HepG2 (cell line): Measurements from ENCODE around the gene KRTAP1-1. TPM values are rescaled to one million over a fixed set of nuclear protein-coding genes. Genes with fewer than 3 reads are reported as not detected.

ENCODE experiments used
- FOXJ3 ChIP-seq: sonication (generic); formaldehyde crosslinking; IDR thresholded peaks from 2 replicates; pipeline ENCODE4 v1.4.0; 2020; ENCODE audit warnings: missing genetic modification reagents, mild to moderate bottlenecking, borderline replicate concordance
- HMG20B ChIP-seq: conservative IDR thresholded peaks from 2 replicates; pipeline ENCODE4 v1.6.1; 2016; ENCODE audit warnings: missing genetic modification reagents, missing compliant biosample characterization
- KDM3A ChIP-seq: IDR thresholded peaks from 2 replicates; pipeline ENCODE4 v1.6.1; 2018; ENCODE audit warnings: low read depth, missing compliant biosample characterization
- KLF15 ChIP-seq: sonication (generic); formaldehyde crosslinking; IDR thresholded peaks from 2 replicates; pipeline ENCODE4 v1.8.1; 2023; ENCODE audit warnings: borderline replicate concordance, mild to moderate bottlenecking, inconsistent platforms, missing genetic modification reagents, mixed read lengths
- KLF9 ChIP-seq: IDR thresholded peaks from 2 replicates; pipeline ENCODE4 v1.6.1; 2016; ENCODE audit warnings: low read depth
- KMT2A ChIP-seq: sonication (generic); formaldehyde crosslinking; IDR thresholded peaks from 2 replicates; pipeline ENCODE4 v1.4.0; 2020; ENCODE audit warnings: missing genetic modification reagents
- MEIS1 ChIP-seq: sonication (generic); formaldehyde crosslinking; IDR thresholded peaks from 2 replicates; pipeline ENCODE4 v1.9.0; 2021; ENCODE audit warnings: mild to moderate bottlenecking, missing genetic modification reagents, moderate library complexity, borderline replicate concordance
- NCOA2 ChIP-seq: sonication (generic); formaldehyde crosslinking; IDR thresholded peaks from 2 replicates; pipeline ENCODE4 v1.8.0; 2022; ENCODE audit warnings: inconsistent platforms
- ONECUT2 ChIP-seq: sonication (generic); formaldehyde crosslinking; IDR thresholded peaks from 2 replicates; pipeline ENCODE4 v1.4.0; 2020; ENCODE audit warnings: missing genetic modification reagents
- SCMH1 ChIP-seq: sonication (generic); formaldehyde crosslinking; IDR thresholded peaks from 2 replicates; pipeline ENCODE4 v1.9.0; 2021; ENCODE audit warnings: missing genetic modification reagents, mild to moderate bottlenecking, borderline replicate concordance
- ZBTB8A ChIP-seq: sonication (generic); formaldehyde crosslinking; IDR thresholded peaks from 2 replicates; pipeline ENCODE4 v1.4.0; 2020; ENCODE audit warnings: mild to moderate bottlenecking, low read depth, missing genetic modification reagents, borderline replicate concordance
- ZC3H4 ChIP-seq: sonication (generic); formaldehyde crosslinking; IDR thresholded peaks from 2 replicates; pipeline ENCODE4 v1.4.0; 2020; ENCODE audit warnings: missing genetic modification reagents, borderline replicate concordance
- ZNF180 ChIP-seq: sonication (generic); formaldehyde crosslinking; IDR thresholded peaks from 2 replicates; pipeline ENCODE4 v1.4.0; 2020; ENCODE audit warnings: low read depth, missing genetic modification reagents, borderline replicate concordance
- ZNF367 ChIP-seq: sonication (generic); formaldehyde crosslinking; IDR thresholded peaks from 2 replicates; pipeline ENCODE4 v1.4.0; 2020; ENCODE audit warnings: missing genetic modification reagents, borderline replicate concordance
- ZNF460 ChIP-seq: sonication (generic); formaldehyde crosslinking; IDR thresholded peaks from 2 replicates; pipeline ENCODE4 v1.5.1; 2020; ENCODE audit warnings: missing genetic modification reagents, mild to moderate bottlenecking, borderline replicate concordance
- ZNF75D ChIP-seq: sonication (generic); formaldehyde crosslinking; IDR thresholded peaks from 2 replicates; pipeline ENCODE4 v1.8.1; 2023; ENCODE audit warnings: missing genetic modification reagents, mild to moderate bottlenecking, borderline replicate concordance
- ZSCAN20 ChIP-seq: sonication (generic); formaldehyde crosslinking; IDR thresholded peaks from 2 replicates; pipeline ENCODE4 v1.4.0; 2020; ENCODE audit warnings: missing genetic modification reagents, mild to moderate bottlenecking, borderline replicate concordance
- polyA plus RNA-seq, 8 experiments: library from polyadenylated mRNA; depleted of rRNA in 3 of 8; stranded (reverse) in 7 of 8; unstranded in 1 of 8; fragments of >200 nt; fragmentation: Illumina TruSeq in 4 of 8; extraction: Trizol in 4 of 8; gene quantifications; 2 replicates each; pipeline versions ENCODE4 v1.2.1 to v1.2.3, GENCODE V29; 2011 to 2016; ENCODE audit warnings: low read depth in 4 of 8, missing spikeins in 1 of 8, mixed read lengths in 1 of 8; ENCODE audit not compliant: insufficient read depth in 1 of 8
- total RNA-seq, 5 experiments: library from RNA; depleted of rRNA; stranded (reverse); fragments of >200 nt; fragmentation: Illumina TruSeq; extraction: Trizol; gene quantifications; 2 replicates each; pipeline ENCODE4 v1.2.3, GENCODE V29; 2016; ENCODE audit warnings: low read depth in 1 of 5
- TF ChIP-seq, protein P1 (sequence below): sonication (generic); formaldehyde crosslinking; conservative IDR thresholded peaks from 2 replicates; pipeline ENCODE4 v1.5.0; 2020; ENCODE audit warnings: missing genetic modification reagents
- TF ChIP-seq, protein P2 (sequence below): sonication (generic); formaldehyde crosslinking; IDR thresholded peaks from 2 replicates; pipeline ENCODE4 v1.8.0; 2022; ENCODE audit warnings: missing genetic modification reagents, mild to moderate bottlenecking, inconsistent platforms, borderline replicate concordance
- TF ChIP-seq, protein P3 (sequence below): sonication (generic); formaldehyde crosslinking; IDR thresholded peaks from 2 replicates; pipeline ENCODE4 v1.8.0; 2022; ENCODE audit warnings: mild to moderate bottlenecking, missing genetic modification reagents, moderate library complexity
- TF ChIP-seq, protein P4 (sequence below): sonication (generic); formaldehyde crosslinking; IDR thresholded peaks from 2 replicates; pipeline ENCODE4 v1.4.0; 2020; ENCODE audit warnings: mild to moderate bottlenecking, missing genetic modification reagents
- TF ChIP-seq, protein P5 (sequence below): IDR thresholded peaks from 2 replicates; pipeline ENCODE4 v1.6.1; 2018; ENCODE audit warnings: missing genetic modification reagents, mild to moderate bottlenecking, missing compliant biosample characterization
- TF ChIP-seq, protein P6 (sequence below): sonication (generic); formaldehyde crosslinking; IDR thresholded peaks from 2 replicates; pipeline ENCODE4 v1.9.0; 2022; ENCODE audit warnings: low read depth, missing genetic modification reagents

The KRTAP1-1 gene
- total and polyA plus RNA-seq, 2 of the 13 experiments (the other 11 are each of a cell fraction or from before 2014, with no cell fraction given) = not detected

GRCh38 chr17:41009301-41009760 is 31.9 kb downstream of the KRTAP1-1 start (continued):
- TF ChIP-seq, protein P1, sequence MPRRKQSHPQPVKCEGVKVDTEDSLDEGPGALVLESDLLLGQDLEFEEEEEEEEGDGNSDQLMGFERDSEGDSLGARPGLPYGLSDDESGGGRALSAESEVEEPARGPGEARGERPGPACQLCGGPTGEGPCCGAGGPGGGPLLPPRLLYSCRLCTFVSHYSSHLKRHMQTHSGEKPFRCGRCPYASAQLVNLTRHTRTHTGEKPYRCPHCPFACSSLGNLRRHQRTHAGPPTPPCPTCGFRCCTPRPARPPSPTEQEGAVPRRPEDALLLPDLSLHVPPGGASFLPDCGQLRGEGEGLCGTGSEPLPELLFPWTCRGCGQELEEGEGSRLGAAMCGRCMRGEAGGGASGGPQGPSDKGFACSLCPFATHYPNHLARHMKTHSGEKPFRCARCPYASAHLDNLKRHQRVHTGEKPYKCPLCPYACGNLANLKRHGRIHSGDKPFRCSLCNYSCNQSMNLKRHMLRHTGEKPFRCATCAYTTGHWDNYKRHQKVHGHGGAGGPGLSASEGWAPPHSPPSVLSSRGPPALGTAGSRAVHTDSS (CRISPR knock-in tag) = no peak
- TF ChIP-seq SCMH1 (CRISPR knock-in tag) = no peak
- TF ChIP-seq ZC3H4 (CRISPR knock-in tag) = no peak
- no peak for TF ChIP-seq ZNF75D
- TF ChIP-seq KMT2A = no peak
- TF ChIP-seq, protein P2, sequence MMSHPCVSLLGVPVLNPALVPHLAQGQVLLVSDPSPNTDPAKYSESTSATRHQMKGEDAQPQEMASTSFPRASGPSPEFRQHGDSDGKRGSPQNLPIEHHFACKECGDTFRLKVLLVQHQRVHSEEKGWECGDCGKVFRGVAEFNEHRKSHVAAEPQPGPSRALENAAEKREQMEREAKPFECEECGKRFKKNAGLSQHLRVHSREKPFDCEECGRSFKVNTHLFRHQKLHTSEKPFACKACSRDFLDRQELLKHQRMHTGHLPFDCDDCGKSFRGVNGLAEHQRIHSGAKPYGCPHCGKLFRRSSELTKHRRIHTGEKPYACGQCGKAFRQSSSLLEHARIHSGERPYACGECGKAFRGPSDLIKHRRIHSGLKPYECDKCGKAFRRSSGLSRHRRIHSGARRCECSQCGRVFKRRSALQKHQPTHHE (CRISPR knock-in tag) = no peak
- TF ChIP-seq HMG20B (CRISPR knock-in tag) = peak; percentile 87
- no peak for TF ChIP-seq ZBTB8A
- TF ChIP-seq, protein P3, sequence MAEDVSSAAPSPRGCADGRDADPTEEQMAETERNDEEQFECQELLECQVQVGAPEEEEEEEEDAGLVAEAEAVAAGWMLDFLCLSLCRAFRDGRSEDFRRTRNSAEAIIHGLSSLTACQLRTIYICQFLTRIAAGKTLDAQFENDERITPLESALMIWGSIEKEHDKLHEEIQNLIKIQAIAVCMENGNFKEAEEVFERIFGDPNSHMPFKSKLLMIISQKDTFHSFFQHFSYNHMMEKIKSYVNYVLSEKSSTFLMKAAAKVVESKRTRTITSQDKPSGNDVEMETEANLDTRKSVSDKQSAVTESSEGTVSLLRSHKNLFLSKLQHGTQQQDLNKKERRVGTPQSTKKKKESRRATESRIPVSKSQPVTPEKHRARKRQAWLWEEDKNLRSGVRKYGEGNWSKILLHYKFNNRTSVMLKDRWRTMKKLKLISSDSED (CRISPR knock-in tag) = no peak
- TF ChIP-seq MEIS1 (CRISPR knock-in tag) = no peak
- TF ChIP-seq, protein P4, sequence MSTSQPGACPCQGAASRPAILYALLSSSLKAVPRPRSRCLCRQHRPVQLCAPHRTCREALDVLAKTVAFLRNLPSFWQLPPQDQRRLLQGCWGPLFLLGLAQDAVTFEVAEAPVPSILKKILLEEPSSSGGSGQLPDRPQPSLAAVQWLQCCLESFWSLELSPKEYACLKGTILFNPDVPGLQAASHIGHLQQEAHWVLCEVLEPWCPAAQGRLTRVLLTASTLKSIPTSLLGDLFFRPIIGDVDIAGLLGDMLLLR (CRISPR knock-in tag) = no peak
- no peak for TF ChIP-seq KLF15 (CRISPR knock-in tag)
- no peak for TF ChIP-seq ZNF180
- TF ChIP-seq ZNF367 (CRISPR knock-in tag) = no peak
- peak; percentile 32; the same call in 1 of the 2 replicates for TF ChIP-seq ONECUT2 (CRISPR knock-in tag)
- no peak for TF ChIP-seq KLF9 (CRISPR knock-in tag)
- TF ChIP-seq, protein P5, sequence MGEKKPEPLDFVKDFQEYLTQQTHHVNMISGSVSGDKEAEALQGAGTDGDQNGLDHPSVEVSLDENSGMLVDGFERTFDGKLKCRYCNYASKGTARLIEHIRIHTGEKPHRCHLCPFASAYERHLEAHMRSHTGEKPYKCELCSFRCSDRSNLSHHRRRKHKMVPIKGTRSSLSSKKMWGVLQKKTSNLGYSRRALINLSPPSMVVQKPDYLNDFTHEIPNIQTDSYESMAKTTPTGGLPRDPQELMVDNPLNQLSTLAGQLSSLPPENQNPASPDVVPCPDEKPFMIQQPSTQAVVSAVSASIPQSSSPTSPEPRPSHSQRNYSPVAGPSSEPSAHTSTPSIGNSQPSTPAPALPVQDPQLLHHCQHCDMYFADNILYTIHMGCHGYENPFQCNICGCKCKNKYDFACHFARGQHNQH (CRISPR knock-in tag) = no peak
- TF ChIP-seq ZSCAN20 (CRISPR knock-in tag) = no peak
- TF ChIP-seq, protein P6, sequence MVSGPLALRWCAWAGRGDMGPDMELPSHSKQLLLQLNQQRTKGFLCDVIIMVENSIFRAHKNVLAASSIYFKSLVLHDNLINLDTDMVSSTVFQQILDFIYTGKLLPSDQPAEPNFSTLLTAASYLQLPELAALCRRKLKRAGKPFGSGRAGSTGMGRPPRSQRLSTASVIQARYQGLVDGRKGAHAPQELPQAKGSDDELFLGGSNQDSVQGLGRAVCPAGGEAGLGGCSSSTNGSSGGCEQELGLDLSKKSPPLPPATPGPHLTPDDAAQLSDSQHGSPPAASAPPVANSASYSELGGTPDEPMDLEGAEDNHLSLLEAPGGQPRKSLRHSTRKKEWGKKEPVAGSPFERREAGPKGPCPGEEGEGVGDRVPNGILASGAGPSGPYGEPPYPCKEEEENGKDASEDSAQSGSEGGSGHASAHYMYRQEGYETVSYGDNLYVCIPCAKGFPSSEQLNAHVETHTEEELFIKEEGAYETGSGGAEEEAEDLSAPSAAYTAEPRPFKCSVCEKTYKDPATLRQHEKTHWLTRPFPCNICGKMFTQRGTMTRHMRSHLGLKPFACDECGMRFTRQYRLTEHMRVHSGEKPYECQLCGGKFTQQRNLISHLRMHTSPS (CRISPR knock-in tag) = no peak
- peak; percentile 97 for TF ChIP-seq NCOA2 (CRISPR knock-in tag)
- no peak for TF ChIP-seq ZNF460 (CRISPR knock-in tag)
- peak; percentile 91 for TF ChIP-seq FOXJ3 (CRISPR knock-in tag)
- no peak for TF ChIP-seq KDM3A (CRISPR knock-in tag)
